ENCODE data around the gene LHB. TPM values are rescaled to one million over a fixed set of nuclear protein-coding genes. Genes with fewer than 3 reads are reported as not detected.

The LHB gene
- total and polyA plus RNA-seq, 2 donors (not counting 1 experiment from before 2014, with no cell fraction given): 1.1 to 4.7 TPM

GRCh38 chr19:48968179-48968661 is 48.7 kb downstream of the LHB start:
- H3K4me2 ChIP-seq (replicated peaks; ENCODE audit: low read depth, low read length, poor library complexity, severe bottlenecking): no peak overlapping the region

More at GRCh38 chr19:48968179-48968661, 48.7 kb downstream of the LHB start:
- Histone ChIP-seq H3K9me3 (ENCODE audit: control extremely low read depth in 1 of 3, control insufficient read depth in 2 of 3, insufficient read depth in 1 of 3, low read length in 2 of 3) (peaks cover 0 to 5% (median 0%) of the 10 kb centered on the region in 3 donors), H4K20me1 (ENCODE audit: control insufficient read depth, insufficient read depth, low read length, poor library complexity, severe bottlenecking) (peaks cover 22% of the 10 kb centered on the region), H3K4me1 (ENCODE audit: control insufficient read depth in 2 of 2, insufficient read depth in 2 of 2, low read length in 2 of 2) (peaks cover 27 to 47% of the 10 kb centered on the region in 2 donors), H3K4me3 (ENCODE audit: control extremely low read depth in 1 of 5, extremely low read depth in 1 of 5, insufficient read depth in 1 of 5, low read depth in 2 of 5, low read length in 4 of 5) (no peak overlapping the region), H3K79me2 (ENCODE audit: control insufficient read depth, insufficient read depth, low read length) (peaks cover 26% of the 10 kb centered on the region), H3K9ac (ENCODE audit: low read length) (no peak overlapping the region), H3K36me3 (replicated peaks in 1 of 2; ENCODE audit: control extremely low read depth in 1 of 2, control insufficient read depth in 1 of 2, extremely low read depth in 1 of 2, insufficient read depth in 2 of 2, low read length in 1 of 2) (peaks cover 1 to 44% of the 10 kb centered on the region in 2 experiments), H2AFZ (ENCODE audit: insufficient read depth, low read depth, low read length, poor library complexity, severe bottlenecking) (no peak overlapping the region), H3K27me3 (replicated peaks in 1 of 4; ENCODE audit: control extremely low read depth in 1 of 4, control insufficient read depth in 3 of 4, insufficient read depth in 4 of 4, low read length in 3 of 4) (no peaks in the 10 kb centered on the region), H3K27ac (ENCODE audit: low read length in 2 of 2) (no peak overlapping the region)
- TF ChIP-seq, protein P1, sequence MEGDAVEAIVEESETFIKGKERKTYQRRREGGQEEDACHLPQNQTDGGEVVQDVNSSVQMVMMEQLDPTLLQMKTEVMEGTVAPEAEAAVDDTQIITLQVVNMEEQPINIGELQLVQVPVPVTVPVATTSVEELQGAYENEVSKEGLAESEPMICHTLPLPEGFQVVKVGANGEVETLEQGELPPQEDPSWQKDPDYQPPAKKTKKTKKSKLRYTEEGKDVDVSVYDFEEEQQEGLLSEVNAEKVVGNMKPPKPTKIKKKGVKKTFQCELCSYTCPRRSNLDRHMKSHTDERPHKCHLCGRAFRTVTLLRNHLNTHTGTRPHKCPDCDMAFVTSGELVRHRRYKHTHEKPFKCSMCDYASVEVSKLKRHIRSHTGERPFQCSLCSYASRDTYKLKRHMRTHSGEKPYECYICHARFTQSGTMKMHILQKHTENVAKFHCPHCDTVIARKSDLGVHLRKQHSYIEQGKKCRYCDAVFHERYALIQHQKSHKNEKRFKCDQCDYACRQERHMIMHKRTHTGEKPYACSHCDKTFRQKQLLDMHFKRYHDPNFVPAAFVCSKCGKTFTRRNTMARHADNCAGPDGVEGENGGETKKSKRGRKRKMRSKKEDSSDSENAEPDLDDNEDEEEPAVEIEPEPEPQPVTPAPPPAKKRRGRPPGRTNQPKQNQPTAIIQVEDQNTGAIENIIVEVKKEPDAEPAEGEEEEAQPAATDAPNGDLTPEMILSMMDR (IDR thresholded peaks at IDR 0.05): no peak
- TF ChIP-seq EZH2 (IDR thresholded peaks at IDR 0.05; ENCODE audit: borderline replicate concordance, insufficient read depth, low read depth, low read length, poor library complexity, severe bottlenecking): no peak
- Mint-ChIP-seq H3K27ac (peak overlapping the region; percentile 53), H3K4me3 (no peak overlapping the region), H3K4me1 (peaks cover 58% of the 10 kb centered on the region), H3K9me3 (ENCODE audit: insufficient read depth) (no peaks in the 10 kb centered on the region), H3K27me3 (no peaks in the 10 kb centered on the region)
- intact Hi-C loops (cut with micrococcal nuclease): no loop called here
- WGBS (ENCODE audit: insufficient coverage): 89% methylated on average over 3 of the region's 4 CpGs
- ATAC-seq (ENCODE audit: low read depth) (no peak), DNase-seq (no peak)
- CTCF ChIA-PET: interaction anchor here (1.3 to 4.1 kb wide), 5 partner anchors 25 to 180 kb away, joined by 3 to 17 read pairs (median 9); partner anchors contain the start of genes GYS1, NUCB1 and RUVBL2
- POLR2A ChIA-PET: interaction anchor here (0.5 to 2.2 kb wide), 4 partner anchors 9 to 180 kb away, joined by 3 to 13 read pairs (median 4); no protein-coding TSS in a partner anchor

All from B cell (primary cell).